NT2/D1 (cell line): ENCODE measurements around the gene PLCB4.

Experiments
- DNase-seq: peaks from one replicate; pipeline ENCODE4 v3.0.0-alpha.2; 2011; ENCODE audit warnings: low read depth, low spot score
- H3K27me3 ChIP-seq: 2 replicates; pipeline ENCODE4 v1.6.0; 2011; ENCODE audit warnings: mild to moderate bottlenecking; ENCODE audit not compliant: insufficient read length, insufficient read depth
- H3K36me3 ChIP-seq: 2 replicates; pipeline ENCODE4 v1.6.1; 2011; ENCODE audit warnings: mild to moderate bottlenecking, low read length, mixed read lengths; ENCODE audit not compliant: insufficient read depth, insufficient read length
- H3K4me1 ChIP-seq: 2 replicates; pipeline ENCODE4 v1.5.1; 2011; ENCODE audit not compliant: insufficient read depth, insufficient read length
- H3K4me3 ChIP-seq: 2 replicates; pipeline ENCODE4 v1.5.1; 2011; ENCODE audit warnings: low read depth; ENCODE audit not compliant: insufficient read length
- H3K9ac ChIP-seq: 2 replicates; pipeline ENCODE4 v1.6.0; 2011; ENCODE audit warnings: low read depth; ENCODE audit not compliant: insufficient read length
- H3K9me3 ChIP-seq: 2 replicates; pipeline ENCODE4 v1.5.1; 2011; ENCODE audit warnings: mild to moderate bottlenecking, low read length; ENCODE audit not compliant: insufficient read depth
- SUZ12 ChIP-seq: IDR thresholded peaks from 2 replicates; pipeline ENCODE4 v1.6.1; 2011; ENCODE audit not compliant: insufficient read length, insufficient read depth; ENCODE audit errors: extremely low read depth
- YY1 ChIP-seq: IDR thresholded peaks from 2 replicates; pipeline ENCODE4 v1.6.1; 2011; ENCODE audit not compliant: insufficient read length, insufficient read depth
- ZNF274 ChIP-seq: IDR thresholded peaks from 2 replicates; pipeline ENCODE4 v1.6.1; 2011; ENCODE audit warnings: mild to moderate bottlenecking, low read depth, low read length

Gene PLCB4

GRCh38 chr20:9401371-9401770, 332.5 kb downstream of the PLCB4 start:
- DNase-seq: no peak
- Histone ChIP-seq H3K9ac (no peak overlapping the region), H3K4me1 (no peaks in the 10 kb centered on the region), H3K36me3 (peaks cover 10% of the 10 kb centered on the region), H3K4me3 (no peak overlapping the region), H3K9me3 (peaks cover 6% of the 10 kb centered on the region; the same call in 1 of the 2 replicates), H3K27me3 (no peaks in the 10 kb centered on the region)
- TF ChIP-seq SUZ12: no peak
- no peak for TF ChIP-seq YY1
- TF ChIP-seq ZNF274: no peak

DNA sequence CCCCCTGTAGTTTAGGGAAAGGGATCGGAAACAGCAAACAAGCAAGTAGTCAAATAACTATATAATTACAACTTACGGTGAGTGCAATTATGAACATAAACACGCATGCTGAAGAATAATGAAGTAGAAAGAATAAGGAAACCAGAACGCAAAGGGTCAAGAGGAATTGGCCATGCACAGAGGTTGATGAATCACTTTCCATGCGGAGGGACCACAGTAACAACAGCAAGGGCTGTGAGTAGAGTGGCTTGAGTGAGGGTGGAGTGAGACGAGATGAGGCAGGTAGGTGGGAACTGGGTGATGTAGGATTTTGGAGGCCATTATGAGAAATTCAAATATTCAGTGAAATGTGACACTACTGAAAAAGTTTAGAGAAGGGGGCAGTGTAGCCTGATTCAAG, 333.3 kb downstream of the PLCB4 start:
- DNase-seq: no peak

DNA sequence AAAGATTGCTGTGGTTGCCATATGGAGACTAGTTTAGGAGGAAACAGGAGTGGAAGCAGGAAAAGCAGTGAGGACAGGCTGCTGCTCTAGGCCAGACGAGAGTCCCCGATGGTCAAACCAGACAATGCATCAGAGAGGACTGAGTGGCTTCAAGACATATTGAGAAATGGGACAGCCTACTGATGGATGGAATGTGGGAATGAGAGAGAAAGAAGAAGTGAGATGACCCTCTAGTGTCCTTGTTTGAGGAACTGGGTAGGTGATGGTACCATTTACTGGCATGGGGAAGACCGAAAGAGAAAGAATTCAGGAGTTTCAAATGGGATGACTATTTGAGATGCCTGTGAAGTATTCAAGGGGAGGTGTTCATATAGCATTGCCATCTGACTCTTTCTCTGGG, 333.7 kb downstream of the PLCB4 start:
- no peak for TF ChIP-seq YY1
- no peak for TF ChIP-seq ZNF274
- no peak for TF ChIP-seq SUZ12
- Histone ChIP-seq H3K9ac (no peak overlapping the region), H3K4me1 (no peaks in the 10 kb centered on the region), H3K36me3 (peaks cover 10% of the 10 kb centered on the region), H3K27me3 (no peaks in the 10 kb centered on the region), H3K4me3 (no peak overlapping the region), H3K9me3 (peaks cover 6% of the 10 kb centered on the region; the same call in 1 of the 2 replicates)
- no peak for DNase-seq

More for the DNA sequence above, 333.3 kb downstream of the PLCB4 start:
- H3K9me3 ChIP-seq: peaks cover 6% of the 10 kb centered on the region; the same call in 1 of the 2 replicates
- H3K9ac ChIP-seq: no peak overlapping the region
- TF ChIP-seq YY1 (no peak), ZNF274 (no peak), SUZ12 (no peak)
- no peaks in the 10 kb centered on the region for H3K27me3 ChIP-seq
- H3K4me3 ChIP-seq: no peak overlapping the region
- peaks cover 10% of the 10 kb centered on the region for H3K36me3 ChIP-seq
- H3K4me1 ChIP-seq: no peaks in the 10 kb centered on the region

GRCh38 chr20:9403448-9403847, 334.6 kb downstream of the PLCB4 start:
- Histone ChIP-seq H3K27me3 (no peaks in the 10 kb centered on the region), H3K9me3 (peaks cover 6% of the 10 kb centered on the region; the same call in 1 of the 2 replicates), H3K4me1 (no peaks in the 10 kb centered on the region), H3K36me3 (peaks cover 10% of the 10 kb centered on the region), H3K9ac (no peak overlapping the region), H3K4me3 (no peak overlapping the region)
- DNase-seq: no peak
- TF ChIP-seq SUZ12: no peak
- TF ChIP-seq ZNF274: no peak
- TF ChIP-seq YY1: no peak

DNA sequence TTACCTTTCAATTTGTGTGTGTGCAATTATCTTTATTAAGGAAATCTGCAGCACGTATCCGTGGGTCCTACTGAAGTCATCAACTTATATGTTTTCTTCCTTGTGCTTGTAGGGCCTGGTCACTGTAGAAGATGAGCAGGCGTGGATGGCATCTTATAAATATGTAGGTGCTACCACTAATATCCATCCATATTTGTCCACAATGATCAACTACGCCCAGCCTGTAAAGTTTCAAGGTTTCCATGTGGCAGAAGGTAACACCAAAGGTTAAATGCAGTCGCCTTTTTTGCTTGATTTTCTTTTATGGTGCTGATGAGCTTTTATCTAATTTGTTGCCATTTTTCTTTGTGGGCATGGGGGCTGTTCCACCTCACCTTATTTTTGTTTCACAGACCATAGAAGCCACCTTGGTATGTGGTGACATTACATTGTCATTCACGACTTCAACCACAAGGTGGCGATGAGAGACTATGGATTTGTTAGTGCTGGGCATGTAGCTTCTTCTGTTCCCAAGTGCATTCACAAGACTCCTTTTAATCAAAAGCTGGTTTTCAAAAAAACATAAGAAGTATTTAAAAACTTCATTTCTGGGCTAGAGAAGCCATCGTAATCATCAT, 339.0 kb downstream of the PLCB4 start:
- peaks cover 12% of the 10 kb centered on the region; the same call in 1 of the 2 replicates for H3K9me3 ChIP-seq
- no peaks in the 10 kb centered on the region for H3K4me1 ChIP-seq
- H3K4me3 ChIP-seq: no peak overlapping the region
- H3K9ac ChIP-seq: no peak overlapping the region
- TF ChIP-seq ZNF274 (no peak), YY1 (no peak), SUZ12 (no peak)
- no peaks in the 10 kb centered on the region for H3K27me3 ChIP-seq
- H3K36me3 ChIP-seq: peaks cover 7% of the 10 kb centered on the region
- DNase-seq: peak; percentile 76

- Histone ChIP-seq H3K9me3 (0 out of 2 replicates have a peak, but pooled peaks cover 11% of the 10 kb centered on the region), H3K36me3 (peaks cover 5% of the 10 kb centered on the region), H3K9ac (no peak overlapping the region), H3K27me3 (no peaks in the 10 kb centered on the region), H3K4me3 (no peak overlapping the region), H3K4me1 (no peaks in the 10 kb centered on the region)
- TF ChIP-seq ZNF274 (no peak), YY1 (no peak), SUZ12 (no peak)
- DNase-seq: no peak
These were observed 339.8 kb downstream of the PLCB4 start for GRCh38 chr20:9408422-9409300.

GRCh38 chr20:9409352-9409751, 340.5 kb downstream of the PLCB4 start:
- H3K4me3 ChIP-seq: no peak overlapping the region
- no peaks in the 10 kb centered on the region for H3K4me1 ChIP-seq
- 0 out of 2 replicates have a peak, but pooled peaks cover 11% of the 10 kb centered on the region for H3K9me3 ChIP-seq
- H3K9ac ChIP-seq: no peak overlapping the region
- no peaks in the 10 kb centered on the region for H3K27me3 ChIP-seq
- TF ChIP-seq ZNF274 (no peak), YY1 (no peak), SUZ12 (no peak)
- H3K36me3 ChIP-seq: peaks cover 5% of the 10 kb centered on the region
- DNase-seq: no peak
